ENCODE results near the gene H3-3A. TPM values are rescaled to one million over a fixed set of nuclear protein-coding genes. Genes with fewer than 3 reads are reported as not detected.

The H3-3A gene
- total RNA-seq, 6 donors from 2014 or later: 148 to 453 (median 419) TPM

DNA sequence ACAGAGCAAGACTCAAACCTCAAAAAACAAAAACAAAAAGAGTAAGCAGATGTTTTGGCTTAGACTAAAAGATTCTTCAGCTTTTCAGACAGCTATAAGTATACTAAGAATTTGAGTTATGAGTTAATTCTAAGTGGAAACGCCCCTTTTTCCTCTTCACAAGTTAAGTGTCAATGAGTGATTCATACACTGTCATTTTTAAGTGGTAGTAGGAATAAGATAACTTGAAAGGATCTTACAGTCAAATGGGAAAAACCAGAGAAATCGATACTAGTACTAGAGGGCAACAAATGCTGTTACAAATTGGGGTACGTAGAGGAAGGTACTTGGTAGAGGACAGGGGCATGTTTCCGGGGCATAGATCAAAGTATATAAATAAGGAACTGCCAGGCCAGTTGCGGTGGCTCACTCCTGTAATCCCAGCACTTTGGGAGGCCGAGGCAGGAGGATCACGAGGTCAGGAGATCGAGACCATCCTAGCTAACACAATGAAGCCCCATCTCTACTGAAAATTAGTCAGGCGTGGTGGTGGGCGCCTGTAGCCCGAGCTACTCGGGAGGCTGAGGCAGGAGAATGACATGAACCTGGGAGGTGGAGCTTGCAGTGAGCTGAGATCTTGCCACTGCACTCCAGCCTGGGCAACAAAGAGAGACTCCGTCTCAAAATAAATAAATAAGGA, 7.4 kb downstream of the H3-3A start:
- no peaks in the 10 kb centered on the region for H3K9me3 ChIP-seq
- peaks cover 20 to 49% (median 48%) of the 10 kb centered on the region in 4 donors for H3K4me1 ChIP-seq
- no peak overlapping the region for H3K4me3 ChIP-seq
- 82 to 85% methylated on average over 13 of the region's 13 CpGs for WGBS, 2 donors
- H3K27me3 ChIP-seq: no peaks in the 10 kb centered on the region
- peak in 1 of 2 donors; percentile 17 for DNase-seq
- TF ChIP-seq POLR2A (IDR thresholded peaks at IDR 0.05) (no peak), EP300 (IDR thresholded peaks at IDR 0.05) (no peak), POLR2AphosphoS5 (IDR thresholded peaks at IDR 0.05) (no peak)
- TF ChIP-seq, protein P1, sequence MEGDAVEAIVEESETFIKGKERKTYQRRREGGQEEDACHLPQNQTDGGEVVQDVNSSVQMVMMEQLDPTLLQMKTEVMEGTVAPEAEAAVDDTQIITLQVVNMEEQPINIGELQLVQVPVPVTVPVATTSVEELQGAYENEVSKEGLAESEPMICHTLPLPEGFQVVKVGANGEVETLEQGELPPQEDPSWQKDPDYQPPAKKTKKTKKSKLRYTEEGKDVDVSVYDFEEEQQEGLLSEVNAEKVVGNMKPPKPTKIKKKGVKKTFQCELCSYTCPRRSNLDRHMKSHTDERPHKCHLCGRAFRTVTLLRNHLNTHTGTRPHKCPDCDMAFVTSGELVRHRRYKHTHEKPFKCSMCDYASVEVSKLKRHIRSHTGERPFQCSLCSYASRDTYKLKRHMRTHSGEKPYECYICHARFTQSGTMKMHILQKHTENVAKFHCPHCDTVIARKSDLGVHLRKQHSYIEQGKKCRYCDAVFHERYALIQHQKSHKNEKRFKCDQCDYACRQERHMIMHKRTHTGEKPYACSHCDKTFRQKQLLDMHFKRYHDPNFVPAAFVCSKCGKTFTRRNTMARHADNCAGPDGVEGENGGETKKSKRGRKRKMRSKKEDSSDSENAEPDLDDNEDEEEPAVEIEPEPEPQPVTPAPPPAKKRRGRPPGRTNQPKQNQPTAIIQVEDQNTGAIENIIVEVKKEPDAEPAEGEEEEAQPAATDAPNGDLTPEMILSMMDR (IDR thresholded peaks at IDR 0.05): no peak
- no peak overlapping the region for H3K27ac ChIP-seq
- H3K36me3 ChIP-seq: peaks cover 24 to 89% (median 54%) of the 10 kb centered on the region in 4 donors
- no peak for ATAC-seq (ENCODE audit: low FRiP score in 2 of 2)

DNA sequence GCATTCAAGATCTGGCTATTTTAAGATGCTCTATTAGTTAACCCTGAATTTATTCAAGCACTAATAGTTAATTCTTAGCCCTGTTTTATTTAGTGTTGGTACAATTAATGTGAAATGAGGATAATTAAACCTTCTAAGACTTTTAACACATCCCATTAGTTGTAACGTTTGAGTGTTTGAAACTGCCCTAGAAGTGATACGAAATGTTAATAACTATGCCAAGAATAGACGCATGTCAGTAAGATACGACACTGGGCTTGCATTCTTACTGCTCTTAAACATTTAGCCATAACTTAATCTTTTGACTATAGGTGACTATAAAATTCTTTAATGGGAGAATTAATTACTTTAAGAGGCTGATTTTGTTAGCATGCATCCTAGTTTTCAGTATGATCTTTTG, 9.8 kb downstream of the H3-3A start:
- Histone ChIP-seq H3K4me1 (peaks cover 0 to 25% (median 24%) of the 10 kb centered on the region in 4 donors), H3K27me3 (no peaks in the 10 kb centered on the region), H3K4me3 (no peak overlapping the region), H3K36me3 (peaks cover 24 to 74% (median 46%) of the 10 kb centered on the region in 4 donors), H3K9me3 (no peaks in the 10 kb centered on the region), H3K27ac (no peak overlapping the region)
- WGBS, 2 donors: 73 to 78% methylated on average over 4 of the region's 4 CpGs
- TF ChIP-seq, protein P1 (IDR thresholded peaks at IDR 0.05): no peak
- no peak for TF ChIP-seq POLR2AphosphoS5 (IDR thresholded peaks at IDR 0.05)
- no peak for TF ChIP-seq EP300 (IDR thresholded peaks at IDR 0.05)
- TF ChIP-seq POLR2A (IDR thresholded peaks at IDR 0.05): no peak
- DNase-seq: no peak
- no peak for ATAC-seq (ENCODE audit: low FRiP score in 2 of 2)

DNA sequence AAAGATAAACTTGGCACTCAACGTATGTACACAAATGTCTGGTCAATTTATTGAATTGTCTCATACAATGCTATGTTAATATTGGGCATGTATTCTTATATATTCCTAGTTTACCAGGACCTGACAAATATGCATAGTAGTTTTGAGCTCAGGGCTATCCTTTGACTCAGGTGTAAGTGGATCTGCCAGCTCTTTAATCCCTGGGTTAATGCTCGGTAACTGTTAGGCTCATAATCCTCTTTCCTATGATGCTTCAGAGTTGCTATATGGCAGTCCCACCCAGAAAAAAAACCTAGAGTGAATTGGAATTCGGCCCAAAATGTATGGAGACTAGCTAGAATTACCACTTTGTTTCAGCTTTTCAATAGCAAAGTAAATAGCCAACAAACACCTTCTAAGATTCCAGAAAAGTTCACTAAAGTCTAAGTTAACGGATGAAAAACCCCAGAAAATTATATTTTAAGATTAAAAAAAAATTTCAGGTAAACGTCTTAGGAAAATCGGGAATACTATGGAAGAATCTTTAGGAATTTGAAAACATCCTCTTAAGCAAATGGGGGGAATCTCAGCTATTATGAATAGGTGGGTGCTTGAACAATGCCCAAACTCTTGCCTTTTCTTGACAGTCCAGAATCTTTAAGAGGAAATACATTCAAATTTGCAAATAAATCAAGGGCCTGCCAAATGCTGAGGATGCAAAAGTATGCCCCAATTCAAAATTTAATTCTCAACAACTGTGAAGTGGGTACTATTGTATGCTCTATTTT, 10.9 kb downstream of the H3-3A start:
- Histone ChIP-seq H3K27me3 (no peaks in the 10 kb centered on the region), H3K4me3 (no peak overlapping the region), H3K4me1 (peaks cover 0 to 17% (median 14%) of the 10 kb centered on the region in 4 donors), H3K9me3 (no peaks in the 10 kb centered on the region), H3K27ac (no peak overlapping the region), H3K36me3 (peaks cover 24 to 64% (median 44%) of the 10 kb centered on the region in 4 donors)
- TF ChIP-seq, protein P1 (IDR thresholded peaks at IDR 0.05): no peak
- TF ChIP-seq POLR2A (IDR thresholded peaks at IDR 0.05): no peak
- no peak for TF ChIP-seq EP300 (IDR thresholded peaks at IDR 0.05)
- TF ChIP-seq POLR2AphosphoS5 (IDR thresholded peaks at IDR 0.05): no peak
- ATAC-seq (ENCODE audit: low FRiP score in 2 of 2): no peak
- WGBS, 2 donors: 46 to 47% methylated on average over 6 of the region's 6 CpGs
- DNase-seq: no peak

DNA sequence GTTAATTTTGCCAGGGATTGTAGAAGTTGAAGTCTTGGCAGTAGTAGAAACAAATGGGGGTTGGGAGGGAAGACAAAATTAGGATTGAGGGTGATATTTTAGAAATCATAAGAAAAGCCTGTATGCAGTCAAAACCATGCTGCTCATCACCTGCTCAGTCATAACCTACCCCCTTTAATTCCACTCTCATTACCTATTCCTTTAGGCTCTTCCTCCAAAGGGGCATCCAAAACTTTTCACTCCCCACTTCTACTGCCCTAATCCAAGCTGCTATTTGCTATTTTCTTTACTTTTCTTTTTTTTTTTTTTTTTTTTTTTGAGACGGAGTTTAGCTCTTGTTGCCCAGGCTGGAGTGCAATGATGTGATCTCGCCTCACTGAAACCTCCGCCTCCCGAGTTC, 11.5 kb downstream of the H3-3A start:
- H3K36me3 ChIP-seq: peaks cover 24 to 57% (median 39%) of the 10 kb centered on the region in 4 donors
- TF ChIP-seq POLR2AphosphoS5 (IDR thresholded peaks at IDR 0.05): no peak
- TF ChIP-seq, protein P1 (IDR thresholded peaks at IDR 0.05): no peak
- TF ChIP-seq POLR2A (IDR thresholded peaks at IDR 0.05): no peak
- TF ChIP-seq EP300 (IDR thresholded peaks at IDR 0.05): no peak
- ATAC-seq (ENCODE audit: low FRiP score in 2 of 2) (no peak), DNase-seq (no peak)
- H3K9me3 ChIP-seq: no peaks in the 10 kb centered on the region
- whole genome bisulfite sequencing, 2 donors: 88 to 93% methylated on average over 4 of the region's 4 CpGs
- H3K27ac ChIP-seq: no peak overlapping the region
- no peak overlapping the region for H3K4me3 ChIP-seq
- no peaks in the 10 kb centered on the region for H3K27me3 ChIP-seq
- peaks cover 0 to 17% (median 8%) of the 10 kb centered on the region in 4 donors for H3K4me1 ChIP-seq

Data from upper lobe of left lung (tissue), 6 donors.